GM08714 (cell line): Measurements from ENCODE around the gene TIRAP.

Experiments
- H3K4me3 ChIP-seq: fragments of 200-500 bp; sonication (Bioruptor generic); 2 replicates; pipeline ENCODE4 v1.5.1; 2014; ENCODE audit warnings: mild to moderate bottlenecking, low read length, inconsistent platforms
- ZNF274 ChIP-seq: IDR thresholded peaks from 2 replicates; pipeline ENCODE4 v1.6.1; 2012; ENCODE audit warnings: mild to moderate bottlenecking, low read depth, low read length

TIRAP gene

GRCh38 chr11:126338346-126339055, 55.6 kb downstream of the TIRAP start:
- no peak for TF ChIP-seq ZNF274
- no peak overlapping the region for H3K4me3 ChIP-seq

- no peak overlapping the region for H3K4me3 ChIP-seq
- TF ChIP-seq ZNF274, result no peak
Observed at GRCh38 chr11:126339073-126339862, 56.4 kb downstream of the TIRAP start.

- no peak for TF ChIP-seq ZNF274
- H3K4me3 ChIP-seq, result no peak overlapping the region
Observed at GRCh38 chr11:126339863-126340434, 57.1 kb downstream of the TIRAP start.

DNA sequence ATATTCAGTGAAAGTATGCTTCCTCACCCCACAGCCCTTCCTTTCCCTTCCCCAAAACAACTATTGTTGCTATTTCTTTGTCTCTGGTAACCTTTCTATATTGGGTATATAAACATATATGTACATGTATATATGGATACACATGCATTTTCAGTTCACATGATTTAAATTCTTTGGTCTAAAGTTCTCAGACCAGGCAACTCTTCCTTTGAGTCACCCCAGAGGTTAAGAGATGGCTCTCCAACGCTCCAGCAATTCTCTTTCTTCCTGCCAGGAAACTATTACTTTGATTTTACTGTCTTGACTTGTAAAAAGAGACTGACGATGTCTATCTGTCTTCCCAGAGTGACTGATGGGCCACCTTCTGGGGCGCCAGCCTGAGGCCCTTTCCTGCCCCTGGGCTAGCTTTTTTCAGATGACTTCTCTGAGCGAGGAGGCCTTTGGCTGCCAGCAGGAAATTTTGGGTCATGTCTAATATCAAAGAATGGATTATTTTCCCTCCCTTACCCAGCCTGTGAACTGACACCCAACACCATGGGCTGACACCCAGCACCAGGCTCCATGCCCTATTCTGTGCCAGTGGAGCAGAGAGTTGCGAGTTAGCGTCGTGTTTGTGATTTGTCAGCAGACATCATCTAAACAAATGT, 58.2 kb downstream of the TIRAP start:
- H3K4me3 ChIP-seq, result no peak overlapping the region
- no peak for TF ChIP-seq ZNF274

- no peak overlapping the region for H3K4me3 ChIP-seq
Observed at GRCh38 chr11:126341760-126342161, 58.9 kb downstream of the TIRAP start.

DNA sequence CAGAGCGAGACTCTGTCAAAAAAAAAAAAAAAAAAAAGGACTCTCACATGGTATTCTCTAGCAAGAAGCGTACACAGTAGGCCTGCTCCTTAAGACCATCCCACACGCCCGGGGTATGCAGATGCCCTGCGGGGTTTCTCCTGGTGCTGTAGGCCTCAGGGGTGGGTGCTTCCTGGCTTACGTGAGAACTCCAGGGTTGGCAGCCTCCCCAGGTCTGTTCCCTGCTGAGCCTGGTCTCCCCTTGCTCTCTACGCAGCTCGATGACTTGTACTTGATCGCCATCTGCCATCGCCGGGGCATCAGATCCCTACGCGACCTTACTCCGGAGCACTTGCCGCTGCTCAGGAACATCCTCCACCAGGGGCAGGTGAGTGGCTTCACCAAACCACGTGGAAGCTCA, 60.2 kb downstream of the TIRAP start:
- no peak overlapping the region for H3K4me3 ChIP-seq
- TF ChIP-seq ZNF274, result no peak

More at GRCh38 chr11:126341760-126342161, 58.9 kb downstream of the TIRAP start:
- TF ChIP-seq ZNF274, result no peak
